GM21528 (cell line): Measurements from ENCODE around the gene IL22RA2.

Experiments used
- ATAC-seq: cut with Tn5 transposase; IDR thresholded peaks from one replicate; pipeline ENCODE4 v1.9.1; 2021; ENCODE audit warnings: mild to moderate bottlenecking, moderate library complexity; ENCODE audit not compliant: unreplicated experiment, low FRiP score

The IL22RA2 gene

GRCh38 chr6:137170266-137171052 is 3.0 kb downstream of the IL22RA2 start:
- ATAC-seq = no peak

- no peak for ATAC-seq
Measured at GRCh38 chr6:137167702-137168377, 5.6 kb downstream of the IL22RA2 start.

GRCh38 chr6:137166247-137167098 is 7.0 kb downstream of the IL22RA2 start:
- no peak for ATAC-seq

- peak; percentile 69 for ATAC-seq
Measured at GRCh38 chr6:137165375-137166246, 7.8 kb downstream of the IL22RA2 start.

- no peak for ATAC-seq
Measured at GRCh38 chr6:137163732-137164318, 9.6 kb downstream of the IL22RA2 start.

- no peak for ATAC-seq
Measured at GRCh38 chr6:137162692-137163306, 10.6 kb downstream of the IL22RA2 start.

GRCh38 chr6:137161949-137162348 is 11.5 kb downstream of the IL22RA2 start:
- ATAC-seq = no peak

GRCh38 chr6:137160763-137161162 is 12.7 kb downstream of the IL22RA2 start:
- no peak for ATAC-seq

- no peak for ATAC-seq
Measured at GRCh38 chr6:137159912-137160311, 13.5 kb downstream of the IL22RA2 start.

GRCh38 chr6:137157601-137158000 is 15.8 kb downstream of the IL22RA2 start:
- ATAC-seq = no peak

GRCh38 chr6:137156650-137157049 is 16.8 kb downstream of the IL22RA2 start:
- ATAC-seq = no peak

GRCh38 chr6:137155830-137156229 is 17.6 kb downstream of the IL22RA2 start:
- no peak for ATAC-seq

- no peak for ATAC-seq
Measured at GRCh38 chr6:137150072-137150471, 23.4 kb downstream of the IL22RA2 start.

GRCh38 chr6:137149035-137149393 is 24.4 kb downstream of the IL22RA2 start:
- ATAC-seq = no peak

- ATAC-seq = no peak
Measured at GRCh38 chr6:137148306-137149034, 25.0 kb downstream of the IL22RA2 start.

- no peak for ATAC-seq
Measured at GRCh38 chr6:137147195-137147594, 26.2 kb downstream of the IL22RA2 start.

GRCh38 chr6:137146206-137146605 is 27.2 kb downstream of the IL22RA2 start:
- no peak for ATAC-seq

GRCh38 chr6:137145421-137145820 is 28.0 kb downstream of the IL22RA2 start:
- ATAC-seq = no peak

GRCh38 chr6:137136065-137136464 is 37.4 kb downstream of the IL22RA2 start:
- no peak for ATAC-seq
